ENCODE results near the gene ANKRD39. TPM values are rescaled to one million over a fixed set of nuclear protein-coding genes. Genes with fewer than 3 reads are reported as not detected.

The ANKRD39 gene
- total RNA-seq, 2 experiments from 2014 or later = 22.6 TPM

DNA sequence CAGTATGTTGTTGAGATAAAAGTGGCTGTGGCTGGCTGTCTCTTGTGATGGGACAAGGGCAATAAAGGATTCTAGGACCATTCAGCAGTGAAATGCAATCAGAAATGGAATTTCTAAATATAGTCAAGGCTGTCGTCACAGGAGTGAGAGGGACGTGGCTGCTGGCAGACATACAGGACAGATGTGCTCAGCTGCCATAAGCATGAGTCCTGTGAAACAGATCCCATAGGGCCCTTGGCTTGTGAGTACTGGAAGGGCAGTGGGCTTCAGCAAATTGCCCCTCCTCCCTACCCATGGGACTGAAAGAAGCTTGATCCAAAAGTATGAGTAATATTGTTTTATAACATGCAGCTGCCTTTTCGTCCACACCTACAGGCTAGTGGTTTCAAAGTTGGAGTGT lies 45.9 kb downstream of the ANKRD39 start:
- Mint-ChIP-seq H3K4me1 (ENCODE audit: low read depth) (peaks cover 14% of the 10 kb centered on the region), H3K27ac (no peak overlapping the region), H3K36me3 (ENCODE audit: low read depth) (no peaks in the 10 kb centered on the region), H3K9me3 (no peaks in the 10 kb centered on the region), H3K27me3 (no peaks in the 10 kb centered on the region), H3K4me3 (no peak overlapping the region)
- DNase-seq (no peak), ATAC-seq (no peak)
- intact Hi-C loops (cut with micrococcal nuclease) = no loop called here
- POLR2A ChIA-PET = no interaction called here
- TF ChIP-seq CTCF (IDR thresholded peaks at IDR 0.05) = no peak
- CTCF ChIA-PET = interaction anchor here (3.3 kb wide), 1 partner anchor 11 kb away, joined by 16 read pairs; no protein-coding TSS in a partner anchor

DNA sequence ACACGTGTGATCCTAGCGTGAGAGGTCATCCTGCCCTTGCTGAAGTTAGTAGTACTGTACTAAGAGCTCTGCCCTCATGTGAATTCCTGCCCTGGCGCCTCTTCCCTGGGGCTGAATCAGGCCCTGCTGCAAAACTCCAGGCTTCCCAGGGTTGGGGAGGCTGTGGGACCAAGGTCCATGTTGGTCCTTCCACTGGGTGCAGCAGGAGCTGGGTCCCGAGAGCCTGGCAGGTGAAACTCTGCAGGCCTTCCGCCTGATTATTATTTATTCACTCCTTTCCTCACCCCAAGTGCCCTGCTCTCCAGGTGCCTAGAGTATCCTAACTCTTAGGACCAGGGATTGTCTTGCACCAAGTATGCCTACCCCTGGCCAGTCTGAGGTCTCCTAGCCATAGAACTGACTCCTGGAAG lies 47.0 kb downstream of the ANKRD39 start:
- no peak for TF ChIP-seq CTCF (IDR thresholded peaks at IDR 0.05)
- intact Hi-C loops (cut with micrococcal nuclease) = no loop called here
- H3K36me3 Mint-ChIP-seq (ENCODE audit: low read depth) = no peaks in the 10 kb centered on the region
- ChIA-PET POLR2A (no interaction called here), CTCF (interaction anchor here (1.7 kb wide), 1 partner anchor 10 kb away, joined by 7 read pairs; no protein-coding TSS in a partner anchor)
- H3K4me3 Mint-ChIP-seq = no peak overlapping the region
- peaks cover 23% of the 10 kb centered on the region for H3K4me1 Mint-ChIP-seq (ENCODE audit: low read depth)
- H3K27me3 Mint-ChIP-seq = no peaks in the 10 kb centered on the region
- DNase-seq (no peak), ATAC-seq (no peak)
- no peak overlapping the region for H3K27ac Mint-ChIP-seq
- H3K9me3 Mint-ChIP-seq = no peaks in the 10 kb centered on the region

DNA sequence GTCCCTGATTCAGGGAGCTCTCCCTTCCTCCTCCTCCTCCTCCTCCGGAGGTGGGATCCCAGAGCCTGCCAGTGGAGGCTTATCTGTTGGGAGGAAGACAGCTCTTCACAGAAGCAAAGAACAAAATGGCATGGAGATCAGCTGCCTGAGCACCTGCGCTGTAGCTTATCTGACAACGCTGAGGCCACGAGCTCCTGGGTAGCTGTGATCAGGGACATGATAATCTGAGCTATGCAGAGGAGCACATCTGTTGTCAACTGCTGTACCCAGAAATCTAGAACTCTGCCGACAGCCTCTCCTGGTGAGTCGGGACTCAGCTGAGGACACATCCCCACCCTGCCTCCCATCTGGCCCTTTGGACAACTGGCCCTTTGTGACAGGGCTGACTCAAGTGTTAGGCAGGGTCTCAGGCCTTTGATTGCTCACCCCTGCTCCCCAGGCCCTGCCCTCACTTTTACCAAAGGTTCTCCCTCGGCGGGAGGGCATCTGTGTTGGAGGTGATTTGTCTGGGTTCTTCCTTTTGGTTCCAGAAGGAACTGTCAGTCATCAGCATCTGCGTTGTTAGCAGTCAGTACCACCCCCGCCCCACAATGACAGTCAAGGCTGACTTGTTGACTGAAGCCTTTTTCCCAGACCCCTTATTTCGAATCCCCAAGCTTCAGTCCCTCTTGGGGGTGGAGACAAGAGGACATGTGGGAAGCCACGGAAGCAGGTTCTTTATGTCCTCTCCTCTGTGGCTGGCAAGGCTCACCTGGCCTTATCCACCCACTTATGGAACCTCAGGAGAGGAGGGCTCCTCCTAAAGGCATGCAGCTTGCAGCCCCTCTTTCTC lies 47.6 kb downstream of the ANKRD39 start:
- H3K4me1 Mint-ChIP-seq (ENCODE audit: low read depth) = peaks cover 19% of the 10 kb centered on the region
- no peak for TF ChIP-seq CTCF (IDR thresholded peaks at IDR 0.05)
- ChIA-PET POLR2A (no interaction called here), CTCF (interaction anchor here (1.0 to 1.7 kb wide), 3 partner anchors 9 to 48 kb away, joined by 3 to 7 read pairs (median 4); partner anchors contain the start of gene ANKRD39)
- H3K27ac Mint-ChIP-seq = no peak overlapping the region
- no peak for ATAC-seq
- DNase-seq = no peak
- H3K9me3 Mint-ChIP-seq = no peaks in the 10 kb centered on the region
- no peaks in the 10 kb centered on the region for H3K27me3 Mint-ChIP-seq
- no peak overlapping the region for H3K4me3 Mint-ChIP-seq
- no peaks in the 10 kb centered on the region for H3K36me3 Mint-ChIP-seq (ENCODE audit: low read depth)
- intact Hi-C loops (cut with micrococcal nuclease) = no loop called here

DNA sequence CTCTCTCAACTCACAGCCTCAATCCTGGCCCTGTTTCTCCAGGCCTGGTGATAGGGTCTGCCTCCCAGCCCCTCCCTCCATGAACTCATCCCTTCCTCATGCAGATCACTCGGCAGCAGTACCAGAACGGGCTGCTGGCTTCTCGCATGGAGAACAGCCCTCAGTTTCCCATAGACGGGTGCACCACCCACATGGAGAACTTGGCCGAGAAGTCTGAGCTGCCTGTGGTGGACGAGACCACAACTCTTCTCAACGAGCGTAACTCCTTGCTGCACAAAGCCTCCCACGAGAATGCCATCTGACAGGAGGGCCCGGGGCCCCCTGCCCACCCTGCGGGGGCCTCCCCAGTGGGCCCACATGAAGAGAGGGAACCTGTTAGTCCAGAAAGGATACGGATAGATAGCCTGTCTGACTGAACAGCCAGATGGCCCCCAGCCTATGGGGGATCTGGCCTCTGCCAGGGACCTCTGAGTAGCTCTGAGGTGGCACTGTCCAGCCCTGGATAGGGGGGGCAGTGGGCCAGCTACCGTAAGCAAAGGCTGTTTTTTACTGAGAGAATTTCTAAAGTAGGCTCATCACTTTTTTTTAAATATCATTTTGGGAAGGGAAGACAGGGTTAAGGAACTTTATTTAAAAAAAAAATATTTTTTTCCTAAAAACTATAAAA lies 48.5 kb downstream of the ANKRD39 start:
- POLR2A ChIA-PET = no interaction called here
- H3K4me1 Mint-ChIP-seq (ENCODE audit: low read depth) = peaks cover 17% of the 10 kb centered on the region
- CTCF ChIA-PET = interaction anchor here (1.0 to 1.2 kb wide), 2 partner anchors 31 to 48 kb away, joined by 3 to 4 read pairs; partner anchors contain the start of gene ANKRD39
- H3K27me3 Mint-ChIP-seq = no peaks in the 10 kb centered on the region
- TF ChIP-seq CTCF (IDR thresholded peaks at IDR 0.05) = no peak
- no peaks in the 10 kb centered on the region for H3K36me3 Mint-ChIP-seq (ENCODE audit: low read depth)
- ATAC-seq (no peak), DNase-seq (no peak)
- intact Hi-C loops (cut with micrococcal nuclease) = no loop called here
- H3K9me3 Mint-ChIP-seq = no peaks in the 10 kb centered on the region
- peak overlapping the region; percentile 10 for H3K27ac Mint-ChIP-seq
- H3K4me3 Mint-ChIP-seq = no peak overlapping the region
